HG03060 (cell line): Measurements from ENCODE around the gene UGP2.

Source experiments
- ATAC-seq: cut with Tn5 transposase; IDR thresholded peaks from one replicate; pipeline ENCODE4 v1.9.1; 2021; ENCODE audit warnings: low read depth, moderate number of reproducible peaks; ENCODE audit not compliant: unreplicated experiment

UGP2 gene

GRCh38 chr2:63861220-63861822 is 19.6 kb downstream of the UGP2 start:
- no peak for ATAC-seq

- ATAC-seq, result no peak
These were observed 21.1 kb downstream of the UGP2 start for GRCh38 chr2:63862806-63863205.

- no peak for ATAC-seq
These were observed 22.0 kb downstream of the UGP2 start for GRCh38 chr2:63863707-63864106.

- ATAC-seq, result no peak
These were observed 23.6 kb downstream of the UGP2 start for GRCh38 chr2:63865159-63865799.

- no peak for ATAC-seq
These were observed 24.5 kb downstream of the UGP2 start for GRCh38 chr2:63866009-63866709.

GRCh38 chr2:63870679-63871078 is 29.0 kb downstream of the UGP2 start:
- ATAC-seq, result no peak

- no peak for ATAC-seq
These were observed 30.2 kb downstream of the UGP2 start for GRCh38 chr2:63871864-63872263.

- no peak for ATAC-seq
These were observed 31.1 kb downstream of the UGP2 start for GRCh38 chr2:63872571-63873328.

GRCh38 chr2:63874204-63875130 is 32.8 kb downstream of the UGP2 start:
- ATAC-seq, result no peak

- no peak for ATAC-seq
These were observed 33.4 kb downstream of the UGP2 start for GRCh38 chr2:63875131-63875527.

- ATAC-seq, result no peak
These were observed 34.0 kb downstream of the UGP2 start for GRCh38 chr2:63875559-63876245.

GRCh38 chr2:63876311-63876710 is 34.6 kb downstream of the UGP2 start:
- ATAC-seq, result no peak

- no peak for ATAC-seq
These were observed 36.8 kb downstream of the UGP2 start for GRCh38 chr2:63878486-63878885.

GRCh38 chr2:63879876-63880433 is 38.3 kb downstream of the UGP2 start:
- no peak for ATAC-seq

- ATAC-seq, result no peak
These were observed 38.9 kb downstream of the UGP2 start for GRCh38 chr2:63880625-63881024.

GRCh38 chr2:63881205-63881604 is 39.5 kb downstream of the UGP2 start:
- no peak for ATAC-seq

- ATAC-seq, result no peak
These were observed 40.9 kb downstream of the UGP2 start for GRCh38 chr2:63882395-63883105.

- ATAC-seq, result no peak
These were observed 44.7 kb downstream of the UGP2 start for GRCh38 chr2:63886445-63886844.

- ATAC-seq, result no peak
These were observed 46.4 kb downstream of the UGP2 start for GRCh38 chr2:63888053-63888452.
